GM19238 (cell line): Measurements from ENCODE around the gene COX5A.
A peak's percentile ranks its signal among the peaks of the same experiment; 100 is the strongest.

ENCODE experiments used
- DNase-seq: peaks from one replicate; pipeline ENCODE4 v3.0.0; 2011; ENCODE audit warnings: low spot score; ENCODE audit not compliant: insufficient read length

Gene COX5A

GRCh38 chr15:74873036-74873755 is 64.7 kb downstream of the COX5A start, which contains the start of gene SCAMP2:
Gene SCAMP2, minus strand, starts transcription at chr15:74873365. Its CDS starts 110 bp downstream, at chr15:74873255.
- peak; percentile 96 for DNase-seq

- DNase-seq, result no peak
Measured at GRCh38 chr15:74872702-74873035, 65.2 kb downstream of the COX5A start.

GRCh38 chr15:74870436-74871215 is 67.2 kb downstream of the COX5A start:
- no peak for DNase-seq
